HG03354 (cell line): Measurements from ENCODE around the gene PIP.
"Not testable (repeated sequence)": the region's sequence is repeated elsewhere in the genome, so short reads cannot be mapped to it uniquely, and the experiment has no call there.

Experiments
- ATAC-seq: cut with Tn5 transposase; IDR thresholded peaks from one replicate; pipeline ENCODE4 v1.9.1; 2021; ENCODE audit warnings: mild to moderate bottlenecking; ENCODE audit not compliant: unreplicated experiment, poor library complexity, severe bottlenecking

The PIP gene

DNA sequence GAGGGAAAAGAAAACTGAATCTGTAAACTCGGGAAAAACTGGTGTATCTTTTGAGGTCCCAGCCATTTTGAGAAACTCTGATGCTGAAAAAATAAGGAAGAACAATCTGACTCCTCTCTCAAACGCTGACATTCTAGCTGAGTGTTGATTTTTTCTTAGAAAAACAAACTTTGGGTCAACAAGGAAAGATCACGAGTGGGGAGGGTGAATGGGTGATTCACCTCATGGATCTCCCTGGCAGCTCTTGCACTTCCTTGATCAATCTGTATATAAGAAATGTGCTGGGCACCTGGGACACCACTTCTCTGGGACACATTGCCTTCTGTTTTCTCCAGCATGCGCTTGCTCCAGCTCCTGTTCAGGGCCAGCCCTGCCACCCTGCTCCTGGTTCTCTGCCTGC, at the start of gene PIP:
Gene PIP (plus strand): TSS at position 297 of the 400 bp plus-strand sequence. CDS start 40 bp downstream, at position 337.
- no peak for ATAC-seq

- ATAC-seq = peak; percentile 74
These were observed 46.8 kb upstream of the PIP start for GRCh38 chr7:143085109-143085508.

GRCh38 chr7:143085610-143086009, 46.3 kb upstream of the PIP start:
- not testable (repeated sequence) for ATAC-seq

GRCh38 chr7:143088549-143089231, 43.2 kb upstream of the PIP start:
- not testable (repeated sequence) for ATAC-seq

GRCh38 chr7:143096146-143096545, 35.7 kb upstream of the PIP start:
- no peak for ATAC-seq

GRCh38 chr7:143099579-143099978, 32.3 kb upstream of the PIP start:
- not testable (repeated sequence) for ATAC-seq

GRCh38 chr7:143104759-143105158, 27.1 kb upstream of the PIP start:
- ATAC-seq = no peak

GRCh38 chr7:143108019-143108418, 23.9 kb upstream of the PIP start:
- ATAC-seq = not testable (repeated sequence)

DNA sequence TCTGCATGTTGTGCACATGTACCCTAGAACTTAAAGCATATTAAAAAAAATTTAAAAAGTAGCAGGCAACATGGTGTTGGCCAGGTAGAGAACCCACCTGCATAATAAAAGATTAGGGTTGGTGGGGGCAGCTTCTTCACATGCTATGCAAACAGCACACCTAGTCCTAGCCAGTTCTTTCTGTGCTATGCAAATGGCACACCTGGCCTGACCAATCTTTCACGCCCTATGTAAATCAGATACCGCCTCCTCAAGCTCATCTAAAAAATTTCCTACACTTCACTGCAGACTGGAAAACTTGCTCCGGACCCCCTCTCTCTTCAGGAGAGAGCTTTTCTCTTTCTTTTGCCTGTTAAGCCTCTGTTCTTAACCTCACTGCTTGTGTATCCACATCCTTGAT, 14.5 kb upstream of the PIP start:
- no peak for ATAC-seq

DNA sequence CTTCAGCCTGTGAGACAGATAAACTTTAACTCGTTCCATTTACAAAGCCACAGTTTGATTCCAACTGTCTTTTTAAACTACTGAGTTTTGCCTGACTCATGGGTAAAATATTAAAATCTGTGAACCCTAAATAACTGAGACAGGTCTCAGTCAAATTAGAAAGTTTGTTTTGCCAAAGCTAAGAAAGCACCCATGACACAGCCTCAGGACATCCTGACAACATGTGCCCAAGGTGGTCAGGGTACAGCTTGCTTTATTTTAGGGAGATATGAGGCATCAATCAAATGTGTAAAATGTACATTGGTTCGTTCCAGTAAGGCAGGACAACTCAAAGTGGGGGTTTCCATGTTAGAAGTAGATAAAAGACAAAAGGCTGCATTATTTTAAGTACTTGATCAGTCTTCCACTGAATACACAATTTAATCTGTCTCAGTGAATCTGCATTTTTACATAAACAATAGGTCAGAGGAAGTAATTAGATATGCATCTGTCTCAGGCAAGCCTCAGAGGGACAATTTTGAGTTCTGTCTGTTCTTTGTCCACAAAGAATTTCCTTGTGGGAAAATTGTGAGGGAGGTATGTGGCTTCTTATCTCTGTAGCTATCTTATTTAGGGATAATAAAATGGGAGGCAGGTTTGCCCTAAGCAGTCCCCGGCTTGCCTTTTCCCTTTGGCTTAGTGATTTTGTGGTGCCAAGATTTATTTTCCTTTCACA, 11.0 kb upstream of the PIP start:
- ATAC-seq = no peak

GRCh38 chr7:143123326-143123725, 8.6 kb upstream of the PIP start:
- not testable (repeated sequence) for ATAC-seq

GRCh38 chr7:143126146-143126545, 5.7 kb upstream of the PIP start:
- no peak for ATAC-seq

DNA sequence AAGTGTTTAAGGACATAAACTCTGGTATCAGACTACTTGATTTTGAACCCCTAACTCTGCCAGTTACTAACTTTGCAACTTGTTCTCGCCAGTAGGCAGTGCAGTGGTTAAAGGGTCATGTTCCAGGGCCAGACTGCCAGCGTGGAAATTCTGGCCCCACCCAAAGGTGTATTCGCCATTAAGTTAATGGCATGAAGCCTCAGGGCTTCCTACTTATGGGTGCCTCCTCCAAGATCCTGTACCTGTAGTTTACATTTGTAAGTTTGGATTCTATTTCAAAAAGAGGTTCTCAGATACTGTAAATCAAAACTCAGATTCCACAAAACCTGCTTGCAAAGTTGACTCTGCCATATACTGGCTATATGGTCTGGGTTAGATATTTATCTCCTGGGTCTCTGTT, 2.8 kb upstream of the PIP start:
- no peak for ATAC-seq

GRCh38 chr7:143129477-143129876, 2.4 kb upstream of the PIP start:
- ATAC-seq = no peak

DNA sequence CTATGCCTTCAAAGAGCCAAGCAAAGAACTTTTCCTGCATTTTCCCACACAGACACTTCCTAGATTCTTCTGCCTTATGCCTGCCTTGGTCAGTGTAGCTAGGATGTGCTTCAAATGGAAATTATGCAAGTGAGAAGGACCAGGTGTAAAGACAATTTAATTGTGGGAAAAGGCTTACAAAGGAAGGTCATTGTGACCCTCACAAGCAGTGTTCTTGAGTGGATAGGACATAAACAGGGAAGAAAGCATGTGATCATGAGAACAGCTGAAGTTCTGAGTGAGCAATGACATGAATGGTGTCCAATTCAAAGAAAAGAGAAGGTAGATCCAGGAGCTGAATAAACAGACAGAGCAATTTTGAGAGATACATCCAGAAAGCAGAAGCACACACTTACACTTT, 1.3 kb upstream of the PIP start:
- ATAC-seq = no peak

GRCh38 chr7:143147070-143147469, 15.2 kb downstream of the PIP start:
- no peak for ATAC-seq

DNA sequence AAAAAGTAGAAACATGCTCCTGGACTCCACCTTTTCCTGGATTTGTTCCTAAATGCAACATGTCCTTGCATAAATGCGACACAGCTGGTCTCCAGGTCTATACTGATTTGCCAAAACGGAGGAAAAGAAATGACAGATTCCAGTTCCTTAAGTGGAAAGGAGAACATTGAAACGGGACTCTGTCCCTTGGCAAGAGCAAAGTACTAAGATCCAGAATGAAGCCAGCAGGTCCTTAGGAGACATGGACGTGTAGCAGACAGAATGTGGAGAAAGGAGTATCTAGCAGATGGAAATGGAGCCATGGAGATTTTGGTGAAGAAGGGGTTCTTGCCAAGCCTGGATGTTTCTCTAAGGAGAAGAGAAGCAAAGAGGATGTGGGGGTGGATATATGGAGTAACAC, 16.2 kb downstream of the PIP start:
- no peak for ATAC-seq

DNA sequence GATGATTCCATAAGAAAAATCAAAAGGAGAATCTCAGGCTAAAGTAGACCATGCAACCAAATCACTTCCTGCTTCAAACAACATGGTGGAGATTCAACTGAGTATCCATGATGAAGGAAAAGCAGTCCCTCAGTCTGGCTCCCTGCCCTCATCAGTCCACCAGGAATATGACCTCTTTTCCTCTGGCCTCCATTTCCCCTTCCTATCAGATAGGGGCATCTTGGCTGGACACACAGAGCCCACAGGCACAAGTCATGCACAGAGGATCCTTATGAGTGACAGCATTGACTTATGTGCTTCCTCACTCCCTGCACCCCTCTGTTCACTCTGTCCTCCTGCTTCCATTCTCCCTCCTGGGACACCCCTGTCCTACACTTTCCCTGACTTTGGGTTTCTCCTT, 16.8 kb downstream of the PIP start:
- ATAC-seq = no peak

DNA sequence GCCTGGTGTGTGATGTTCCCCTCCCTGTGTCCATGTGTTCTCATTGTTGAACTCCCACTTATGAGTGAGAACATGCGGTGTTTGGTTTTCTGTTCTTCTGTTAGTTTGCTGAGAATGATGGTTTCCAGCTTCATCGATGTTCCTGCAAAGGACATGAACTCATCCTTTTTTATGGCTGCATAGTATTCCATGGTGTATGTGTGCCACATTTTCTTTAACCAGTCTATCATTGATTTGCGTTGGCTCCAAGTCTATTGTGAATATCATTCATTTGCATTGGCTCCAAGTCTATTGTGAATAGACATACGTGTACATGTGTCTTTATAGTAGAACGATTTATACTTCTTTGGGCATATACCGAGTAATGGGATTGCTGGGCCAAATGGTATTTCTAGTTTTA, 18.8 kb downstream of the PIP start:
- not testable (repeated sequence) for ATAC-seq

- not testable (repeated sequence) for ATAC-seq
These were observed 26.7 kb downstream of the PIP start for GRCh38 chr7:143158617-143159016.

DNA sequence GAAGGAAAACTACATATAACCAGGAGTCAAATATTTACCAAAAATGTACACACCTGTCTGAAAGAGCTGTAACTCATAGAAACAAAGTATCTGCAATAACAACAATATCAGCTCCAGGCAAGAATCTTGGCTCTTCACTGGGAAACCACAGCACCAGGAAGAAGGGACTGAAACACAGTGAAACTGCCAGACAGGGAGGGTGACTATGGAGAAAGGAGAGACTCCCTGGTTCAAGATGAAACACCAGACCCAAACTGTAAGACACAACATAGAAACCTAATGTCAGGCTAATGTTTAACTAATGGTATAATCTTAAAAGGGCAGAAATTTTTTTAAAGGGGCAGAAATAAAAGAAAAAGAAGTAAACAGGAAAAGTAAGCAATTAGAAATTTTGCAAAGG, 39.8 kb downstream of the PIP start:
- ATAC-seq = peak; percentile 58
